Loucy (cell line): ENCODE results near the gene LTB.

ENCODE experiments used
- H2AFZ ChIP-seq: fragments of 200-600 bp; sonication (generic); 2 replicates; pipeline ENCODE4 v1.6.0; 2016; ENCODE audit warnings: antibody characterized with exemption, mild to moderate bottlenecking, low read length, moderate library complexity
- H3F3A ChIP-seq: fragments of 200-600 bp; 2 replicates; pipeline ENCODE4 v1.6.0; 2016; ENCODE audit warnings: antibody characterized with exemption, low read depth, mild to moderate bottlenecking
- H3K27me3 ChIP-seq: fragments of 200-600 bp; sonication (generic); 2 replicates; pipeline ENCODE4 v1.6.1; 2014; ENCODE audit warnings: low read length, mild to moderate bottlenecking; ENCODE audit not compliant: insufficient read depth, poor library complexity, severe bottlenecking
- H3K36me3 ChIP-seq: fragments of 200-600 bp; sonication (generic); 2 replicates; pipeline ENCODE4 v1.6.1; 2016; ENCODE audit warnings: low read length; ENCODE audit not compliant: insufficient read depth
- H3K4me1 ChIP-seq: fragments of 200-600 bp; sonication (generic); 2 replicates; pipeline ENCODE4 v1.5.1; 2014; ENCODE audit warnings: low read length, mild to moderate bottlenecking; ENCODE audit not compliant: insufficient read depth, poor library complexity, severe bottlenecking
- H3K4me2 ChIP-seq: fragments of 200-600 bp; sonication (generic); 2 replicates; pipeline ENCODE4 v1.6.0; 2014; ENCODE audit warnings: antibody characterized with exemption, low read length, low read depth, mild to moderate bottlenecking; ENCODE audit not compliant: poor library complexity, severe bottlenecking
- H3K4me3 ChIP-seq: fragments of 200-600 bp; sonication (generic); 2 replicates; pipeline ENCODE4 v1.5.1; 2014; ENCODE audit warnings: low read length, mild to moderate bottlenecking, mixed read lengths; ENCODE audit not compliant: poor library complexity, severe bottlenecking
- H3K79me2 ChIP-seq: fragments of 200-600 bp; sonication (generic); 2 replicates; pipeline ENCODE4 v1.6.1; 2014; ENCODE audit warnings: low read length; ENCODE audit not compliant: insufficient read depth
- H3K9ac ChIP-seq: fragments of 200-600 bp; sonication (generic); 2 replicates; pipeline ENCODE4 v1.6.0; 2014; ENCODE audit warnings: mild to moderate bottlenecking, low read depth, low read length, moderate library complexity; ENCODE audit not compliant: poor library complexity, severe bottlenecking
- H3K9me2 ChIP-seq: fragments of 200-600 bp; sonication (generic); replicated peaks from 2 replicates; pipeline ENCODE4 v1.6.1; 2016; ENCODE audit warnings: low read depth, low read length, mixed read lengths
- H3K9me3 ChIP-seq: fragments of 200-600 bp; sonication (generic); 2 replicates; pipeline ENCODE4 v1.6.1; 2014; ENCODE audit warnings: mild to moderate bottlenecking, antibody characterized with exemption, low read length, low read depth; ENCODE audit not compliant: insufficient read depth
- H4K20me1 ChIP-seq: fragments of 200-600 bp; sonication (generic); 2 replicates; pipeline ENCODE4 v1.6.0; 2014; ENCODE audit warnings: antibody characterized with exemption, low read length, mild to moderate bottlenecking; ENCODE audit not compliant: insufficient read depth, poor library complexity, severe bottlenecking
- EZH2phosphoT487 ChIP-seq: fragments of 200-600 bp; IDR thresholded peaks from 2 replicates; pipeline ENCODE4 v1.6.1; 2018; ENCODE audit warnings: antibody characterized with exemption, mild to moderate bottlenecking, moderate library complexity, borderline replicate concordance
- TF ChIP-seq, protein P1 (sequence below): fragments of 200-600 bp; sonication (generic); conservative IDR thresholded peaks from 2 replicates; pipeline ENCODE4 v1.5.1; 2014; ENCODE audit warnings: mild to moderate bottlenecking, antibody characterized with exemption, low read length

The LTB gene

DNA sequence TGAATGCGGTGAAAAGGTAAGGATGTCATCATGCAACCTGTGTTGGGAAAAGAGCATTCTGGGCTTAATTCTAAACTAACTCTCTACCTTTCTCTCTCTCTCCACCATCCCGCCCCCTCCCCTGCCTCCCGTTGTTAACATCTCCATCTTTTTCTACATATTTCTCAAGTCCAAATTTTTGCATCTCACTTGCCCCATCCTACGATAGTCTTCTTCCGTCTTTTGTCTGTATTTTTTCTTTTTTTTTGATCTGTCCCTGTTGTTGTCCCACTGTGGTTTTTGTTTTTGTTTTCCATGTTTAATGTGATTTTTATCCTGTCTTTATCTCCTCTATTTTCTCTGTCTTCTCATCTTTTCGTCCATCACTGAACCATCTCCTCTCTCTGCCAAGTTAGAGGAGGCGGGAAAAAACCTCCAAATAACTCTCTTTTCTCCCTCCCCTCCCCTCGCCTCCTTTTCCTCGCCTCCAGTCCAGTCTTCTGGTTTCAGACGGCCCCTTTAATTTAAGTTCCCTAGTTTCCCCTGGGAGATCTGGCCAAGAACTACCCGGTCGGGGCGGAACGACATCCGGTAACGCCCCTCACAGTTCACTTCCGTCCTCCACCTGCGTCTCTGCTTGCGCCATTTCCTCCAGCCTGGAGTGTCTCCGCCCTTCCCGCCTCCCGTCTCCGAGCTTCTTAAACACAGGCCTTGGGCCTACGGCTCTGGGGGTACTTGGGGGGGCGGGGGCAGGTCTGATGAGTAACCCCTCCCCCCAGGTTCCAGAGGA lies 35.1 kb downstream of the LTB start, which contains the start of gene NFKBIL1:
TSS of gene NFKBIL1 (plus strand) at position 651 of the 769 bp plus-strand sequence. CDS start at position 738, 87 bp downstream.
- H4K20me1 ChIP-seq = peaks cover 3% of the 10 kb centered on the region
- peak within 1 kb of the TSS; percentile 88 for H3K9ac ChIP-seq
- no peaks in the 10 kb centered on the region for H3K9me2 ChIP-seq
- H3K4me2 ChIP-seq = peak within 1 kb of the TSS; percentile 92
- H3K36me3 ChIP-seq = no peaks in the 10 kb centered on the region
- no peaks in the 10 kb centered on the region for H3F3A ChIP-seq
- H3K4me3 ChIP-seq = peak within 1 kb of the TSS; percentile 79
- no peak for TF ChIP-seq EZH2phosphoT487
- TF ChIP-seq, protein P1, sequence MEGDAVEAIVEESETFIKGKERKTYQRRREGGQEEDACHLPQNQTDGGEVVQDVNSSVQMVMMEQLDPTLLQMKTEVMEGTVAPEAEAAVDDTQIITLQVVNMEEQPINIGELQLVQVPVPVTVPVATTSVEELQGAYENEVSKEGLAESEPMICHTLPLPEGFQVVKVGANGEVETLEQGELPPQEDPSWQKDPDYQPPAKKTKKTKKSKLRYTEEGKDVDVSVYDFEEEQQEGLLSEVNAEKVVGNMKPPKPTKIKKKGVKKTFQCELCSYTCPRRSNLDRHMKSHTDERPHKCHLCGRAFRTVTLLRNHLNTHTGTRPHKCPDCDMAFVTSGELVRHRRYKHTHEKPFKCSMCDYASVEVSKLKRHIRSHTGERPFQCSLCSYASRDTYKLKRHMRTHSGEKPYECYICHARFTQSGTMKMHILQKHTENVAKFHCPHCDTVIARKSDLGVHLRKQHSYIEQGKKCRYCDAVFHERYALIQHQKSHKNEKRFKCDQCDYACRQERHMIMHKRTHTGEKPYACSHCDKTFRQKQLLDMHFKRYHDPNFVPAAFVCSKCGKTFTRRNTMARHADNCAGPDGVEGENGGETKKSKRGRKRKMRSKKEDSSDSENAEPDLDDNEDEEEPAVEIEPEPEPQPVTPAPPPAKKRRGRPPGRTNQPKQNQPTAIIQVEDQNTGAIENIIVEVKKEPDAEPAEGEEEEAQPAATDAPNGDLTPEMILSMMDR = no peak
- H3K4me1 ChIP-seq = peaks cover 31% of the 10 kb centered on the region
- no peaks in the 10 kb centered on the region for H3K9me3 ChIP-seq
- H2AFZ ChIP-seq = peak within 1 kb of the TSS; percentile 77
- peaks cover 71% of the 10 kb centered on the region for H3K79me2 ChIP-seq
- H3K27me3 ChIP-seq = no peaks in the 10 kb centered on the region

DNA sequence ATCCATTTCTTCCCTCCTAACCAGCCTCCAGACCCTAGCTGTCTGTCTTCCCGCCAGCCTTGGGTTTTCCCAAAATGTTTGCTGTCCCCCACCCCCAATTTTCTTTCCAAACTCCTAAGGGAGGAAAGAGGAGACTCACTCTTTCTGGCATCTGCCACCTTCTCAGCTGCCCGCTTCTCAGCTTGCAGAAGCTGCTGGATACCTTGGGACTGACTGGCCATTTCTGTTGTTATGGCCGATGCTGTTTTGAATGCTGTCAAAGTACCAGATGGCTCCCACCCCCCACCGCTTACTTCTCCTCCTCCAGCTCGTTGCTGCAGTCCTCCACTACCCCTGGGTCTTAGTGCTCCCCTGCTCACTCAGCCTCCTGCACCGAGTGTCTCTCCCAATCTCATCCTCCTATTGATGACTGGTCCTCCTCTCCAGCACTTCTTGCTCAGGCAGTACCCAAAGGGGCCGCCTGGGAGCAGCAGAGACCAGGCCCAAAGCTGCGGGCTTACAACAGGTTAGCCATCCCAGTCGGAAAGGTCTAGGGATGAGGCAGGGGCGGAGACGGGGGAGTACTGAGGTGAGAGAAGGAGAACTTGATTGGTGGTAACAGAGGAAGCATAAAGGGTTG lies 35.8 kb downstream of the LTB start, which contains the start of gene ATP6V1G2:
TSS of gene ATP6V1G2 (minus strand) at position 270 of the 619 bp plus-strand sequence. CDS start at position 221, 49 bp downstream.
- H3K9ac ChIP-seq = peak within 1 kb of the TSS; percentile 88
- no peaks in the 10 kb centered on the region for H3K36me3 ChIP-seq
- H3K9me2 ChIP-seq = no peaks in the 10 kb centered on the region
- peaks cover 71% of the 10 kb centered on the region for H3K79me2 ChIP-seq
- no peaks in the 10 kb centered on the region; the same call in 1 of the 2 replicates for H3F3A ChIP-seq
- no peaks in the 10 kb centered on the region for H3K9me3 ChIP-seq
- peaks cover 31% of the 10 kb centered on the region for H3K4me1 ChIP-seq
- H3K27me3 ChIP-seq = peaks cover 4% of the 10 kb centered on the region
- no peak for TF ChIP-seq EZH2phosphoT487
- TF ChIP-seq, protein P1 = peak; percentile 99
- H3K4me2 ChIP-seq = peak within 1 kb of the TSS; percentile 92
- H2AFZ ChIP-seq = peak within 1 kb of the TSS; percentile 77
- peak within 1 kb of the TSS; percentile 79 for H3K4me3 ChIP-seq
- H4K20me1 ChIP-seq = peaks cover 6% of the 10 kb centered on the region

DNA sequence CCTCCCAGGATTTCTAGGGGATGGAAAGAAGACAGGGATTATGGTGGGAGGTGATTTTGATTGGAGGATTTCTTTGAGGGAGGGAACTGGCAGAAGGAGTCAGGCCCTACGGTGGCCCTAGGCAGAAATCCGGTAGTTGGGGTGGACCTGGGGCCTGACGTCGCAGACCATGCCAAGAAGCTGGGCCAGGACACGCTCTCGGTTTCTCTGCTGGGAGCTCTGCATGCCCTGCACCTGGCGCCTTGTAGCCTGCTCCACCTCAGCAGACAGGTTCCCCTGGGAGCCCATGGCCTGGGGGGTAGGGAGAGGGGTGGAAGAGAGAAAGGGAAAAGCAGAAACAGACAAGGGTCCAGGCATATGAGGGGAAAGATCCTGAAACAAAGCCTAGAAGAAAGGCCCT lies 36.9 kb downstream of the LTB start:
- Histone ChIP-seq H3K9me3 (no peaks in the 10 kb centered on the region), H3F3A (no peaks in the 10 kb centered on the region; the same call in 1 of the 2 replicates), H3K79me2 (peaks cover 72% of the 10 kb centered on the region), H3K27me3 (peaks cover 13% of the 10 kb centered on the region), H3K4me1 (peaks cover 32% of the 10 kb centered on the region), H4K20me1 (peaks cover 18% of the 10 kb centered on the region), H3K9ac (peak overlapping the region; percentile 88), H3K36me3 (peaks cover 6% of the 10 kb centered on the region; the same call in 1 of the 2 replicates), H2AFZ (no peak overlapping the region), H3K4me3 (no peak overlapping the region), H3K9me2 (no peaks in the 10 kb centered on the region), H3K4me2 (no peak overlapping the region)
- TF ChIP-seq, protein P1 = no peak
- no peak for TF ChIP-seq EZH2phosphoT487
